K562 (cell line): Measurements from ENCODE around the gene CDH1. TPM values are rescaled to one million over a fixed set of nuclear protein-coding genes. Genes with fewer than 3 reads are reported as not detected.

Experiments
- ARID4B ChIP-seq: sonication (generic); formaldehyde crosslinking; IDR thresholded peaks from 2 replicates; pipeline ENCODE4 v1.8.0; 2022; ENCODE audit warnings: mild to moderate bottlenecking, missing genetic modification reagents
- ATF7 ChIP-seq: fragments of 450-650 bp; IDR thresholded peaks from 2 replicates; pipeline ENCODE4 v1.7.1; 2014; ENCODE audit warnings: mild to moderate bottlenecking, moderate library complexity
- FOSL1 ChIP-seq: fragments of 200-800 bp; sonication (Bioruptor generic); conservative IDR thresholded peaks from 2 replicates; pipeline ENCODE4 v1.6.1; 2016; ENCODE audit warnings: missing genetic modification characterization, missing compliant biosample characterization
- HDAC3 ChIP-seq: fragments of 450-650 bp; IDR thresholded peaks from 2 replicates; pipeline ENCODE4 v1.6.1; 2018; ENCODE audit warnings: borderline replicate concordance, mild to moderate bottlenecking, moderate library complexity; ENCODE audit not compliant: partially characterized antibody
- HDAC8 ChIP-seq: fragments of 450-650 bp; IDR thresholded peaks from 2 replicates; pipeline ENCODE4 v1.6.1; 2016; ENCODE audit warnings: mild to moderate bottlenecking, missing genetic modification characterization, moderate library complexity, missing compliant biosample characterization
- JUN ChIP-seq, 2 experiments: sonication (generic) in 1 of 2; formaldehyde crosslinking in 1 of 2; IDR thresholded peaks; 2 replicates each; pipeline versions ENCODE4 v1.6.1 to v1.8.0; 2012 to 2022; ENCODE audit warnings: borderline replicate concordance in 2 of 2, mild to moderate bottlenecking in 2 of 2, improper control_type of control experiment in 1 of 2, low read depth in 1 of 2, low read length in 1 of 2, missing genetic modification reagents in 1 of 2
- PCBP2 ChIP-seq: fragments of 200-400 bp; formaldehyde crosslinking; IDR thresholded peaks from 2 replicates; pipeline ENCODE4 v1.6.1; 2018; ENCODE audit warnings: low read length, low read depth, mild to moderate bottlenecking, moderate library complexity; ENCODE audit not compliant: poor library complexity, severe bottlenecking
- SETDB1 ChIP-seq: IDR thresholded peaks from one replicate; pipeline ENCODE4 v1.6.1; 2012; ENCODE audit warnings: low read length, control low read depth, inconsistent platforms
- SMARCE1 ChIP-seq: fragments of 450-650 bp; IDR thresholded peaks from 2 replicates; pipeline ENCODE4 v1.7.1; 2016; ENCODE audit warnings: mild to moderate bottlenecking
- ZBTB17 ChIP-seq: fragments of 450-650 bp; formaldehyde crosslinking; IDR thresholded peaks from 2 replicates; pipeline ENCODE4 v1.4.0; 2020; ENCODE audit warnings: mild to moderate bottlenecking
- ZKSCAN8 ChIP-seq: fragments of 200-800 bp; sonication (Bioruptor generic); IDR thresholded peaks from 2 replicates; pipeline ENCODE4 v1.6.1; 2016; ENCODE audit warnings: missing genetic modification characterization, missing compliant biosample characterization
- polyA plus RNA-seq, 8 experiments: library from polyadenylated mRNA; depleted of rRNA in 4 of 8; stranded (reverse) in 5 of 8; unstranded in 3 of 8; fragments of >200 nt; fragmentation: Nextera tagmentation in 2 of 8; fragmentation: Illumina TruSeq in 1 of 8; extraction: Ambion mirVana in 2 of 8; extraction: Trizol in 1 of 8; gene quantifications; 2 replicates each; pipeline versions ENCODE4 v1.2.1 to v1.2.3, GENCODE V29; 2011 to 2014; ENCODE audit warnings: inconsistent platforms in 1 of 8, missing spikeins in 1 of 8
- total RNA-seq, 7 experiments: library from RNA; depleted of rRNA in 6 of 7; stranded (reverse); fragments of >200 nt in 6 of 7; fragmentation: Illumina TruSeq in 2 of 7; extraction: Trizol in 2 of 7; gene quantifications; 2 replicates each; pipeline versions ENCODE4 v1.2.1 to v1.2.3, GENCODE V29; 2011 to 2021; ENCODE audit warnings: low replicate concordance in 1 of 7
- TF ChIP-seq, protein P1 (sequence below), 2 experiments: fragments of 450-650 bp; IDR thresholded peaks; 2 replicates each; pipeline ENCODE4 v1.6.1; 2016

CDH1 gene
- total and polyA plus RNA-seq, 9 of the 15 experiments (the other 6 are each of a cell fraction or from before 2014, with no cell fraction given) = 0.01 to 0.69 TPM; not detected in 7

- TF ChIP-seq ARID4B (CRISPR knock-in tag) = no peak
- TF ChIP-seq PCBP2 = no peak
- TF ChIP-seq HDAC8 = no peak
- no peak for TF ChIP-seq SMARCE1
- TF ChIP-seq FOSL1 (tag) = peak; percentile 16; the same call in 1 of the 2 replicates
- TF ChIP-seq SETDB1 = no peak
- TF ChIP-seq JUN (IDR thresholded peaks at IDR 0.05; ENCODE audit: borderline replicate concordance, low read depth, low read length) = peak; percentile 55; the same call in 1 of the 2 replicates
- TF ChIP-seq JUN (CRISPR knock-in tag; IDR thresholded peaks at IDR 0.05; ENCODE audit: borderline replicate concordance) = no peak
- TF ChIP-seq ZKSCAN8 (CRISPR knock-in tag) = no peak
- peak; percentile 35; the same call in 1 of the 2 replicates for TF ChIP-seq ATF7
- no peak for TF ChIP-seq ZBTB17
- TF ChIP-seq, protein P1, sequence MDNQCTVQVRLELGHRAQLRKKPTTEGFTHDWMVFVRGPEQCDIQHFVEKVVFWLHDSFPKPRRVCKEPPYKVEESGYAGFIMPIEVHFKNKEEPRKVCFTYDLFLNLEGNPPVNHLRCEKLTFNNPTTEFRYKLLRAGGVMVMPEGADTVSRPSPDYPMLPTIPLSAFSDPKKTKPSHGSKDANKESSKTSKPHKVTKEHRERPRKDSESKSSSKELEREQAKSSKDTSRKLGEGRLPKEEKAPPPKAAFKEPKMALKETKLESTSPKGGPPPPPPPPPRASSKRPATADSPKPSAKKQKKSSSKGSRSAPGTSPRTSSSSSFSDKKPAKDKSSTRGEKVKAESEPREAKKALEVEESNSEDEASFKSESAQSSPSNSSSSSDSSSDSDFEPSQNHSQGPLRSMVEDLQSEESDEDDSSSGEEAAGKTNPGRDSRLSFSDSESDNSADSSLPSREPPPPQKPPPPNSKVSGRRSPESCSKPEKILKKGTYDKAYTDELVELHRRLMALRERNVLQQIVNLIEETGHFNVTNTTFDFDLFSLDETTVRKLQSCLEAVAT (IDR thresholded peaks at IDR 0.05) = no peak
- no peak for TF ChIP-seq HDAC3
Measured at GRCh38 chr16:68756239-68756915, 19.3 kb downstream of the CDH1 start (continued).
